Esophagus muscularis mucosa (tissue), 4 donors: Measurements from ENCODE around the gene CRYGS. TPM values are rescaled to one million over a fixed set of nuclear protein-coding genes. Genes with fewer than 3 reads are reported as not detected.

Experiments used
- DNase-seq: peaks from one replicate; pipeline ENCODE4 v3.0.0-alpha.2; 2017; ENCODE audit errors: extremely low spot score
- H3K27ac ChIP-seq, 4 donors: fragments of 200-600 bp; sonication (generic); replicated peaks in 1 of 4; 1 replicate in 3 of 4; 2 replicates in 1 of 4; pipeline ENCODE4 v1.5.1; 2016 to 2019; ENCODE audit warnings: mild to moderate bottlenecking in 1 of 4
- H3K27me3 ChIP-seq, 4 donors: fragments of 200-600 bp; sonication (generic); one replicate each; pipeline versions ENCODE4 v1.5.1 to v1.6.0; 2016 to 2019
- H3K36me3 ChIP-seq, 4 donors: fragments of 200-600 bp; sonication (generic); one replicate each; pipeline ENCODE4 v1.5.1; 2016 to 2019
- H3K4me1 ChIP-seq, 4 donors: fragments of 200-600 bp; sonication (generic); one replicate each; pipeline ENCODE4 v1.5.1; 2016 to 2019
- H3K4me3 ChIP-seq, 4 donors: fragments of 200-600 bp; sonication (generic); 1 replicate in 2 of 4; 2 replicates in 2 of 4; pipeline ENCODE4 v1.5.1; 2016 to 2019; ENCODE audit warnings: mild to moderate bottlenecking in 4 of 4, moderate library complexity in 1 of 4
- H3K9me3 ChIP-seq, 4 donors: fragments of 200-600 bp; sonication (generic); 1 replicate in 3 of 4; 2 replicates in 1 of 4; pipeline ENCODE4 v1.5.1; 2016 to 2019
- CTCF ChIP-seq, 3 experiments: fragments of 200-600 bp in 2 of 3; fragments of 450-650 bp in 1 of 3; sonication (generic) in 2 of 3; IDR thresholded peaks; one replicate each; pipeline ENCODE4 v1.5.1; 2017 to 2019; ENCODE audit warnings: antibody characterized with exemption in 3 of 3, mild to moderate bottlenecking in 2 of 3, moderate library complexity in 1 of 3
- EP300 ChIP-seq: sonication (generic); formaldehyde crosslinking; IDR thresholded peaks from one replicate; pipeline ENCODE4 v1.6.1; 2017; ENCODE audit warnings: antibody characterized with exemption
- POLR2A ChIP-seq: fragments of 450-650 bp; IDR thresholded peaks from one replicate; pipeline ENCODE4 v1.6.1; 2017; ENCODE audit warnings: antibody characterized with exemption, moderate library complexity, mild to moderate bottlenecking, low read depth
- POLR2AphosphoS5 ChIP-seq, 2 donors: sonication (generic); formaldehyde crosslinking; IDR thresholded peaks; one replicate each; pipeline ENCODE4 v1.6.1; 2017; ENCODE audit warnings: antibody characterized with exemption in 2 of 2
- WGBS: methylation state at CpG from one replicate; pipeline ENCODE4 v1.1.5; 2018; 5-methylcytosine and 5-hydroxymethylcytosine counted together
- intact Hi-C: fragments of 100-400 bp; cut with DNase I; formaldehyde crosslinking; loops from one replicate; pipeline ENCODE4 v1.15.1; 2023
- total RNA-seq, 4 donors: library from RNA; depleted of rRNA; stranded (reverse); fragments of >200 nt; gene quantifications; one replicate each; pipeline versions ENCODE4 v1.1.0 to v1.2.1, GENCODE V29; 2016

Gene CRYGS
- total RNA-seq, result 1 to 10 TPM in 3 of 4 donors, under 1 TPM in 1; 0.32 to 2.1 (median 1.6) TPM

GRCh38 chr3:186544281-186544680 lies at the start of gene CRYGS:
CRYGS (minus strand) TSS chr3:186544380; CDS start chr3:186544326, 54 bp downstream.
- Histone ChIP-seq H3K9me3 (no peaks in the 10 kb centered on the region), H3K4me1 (peaks cover 0 to 13% (median 9%) of the 10 kb centered on the region in 4 donors), H3K4me3 (no peak within 1 kb of the TSS), H3K36me3 (peaks cover 5 to 50% (median 27%) of the 10 kb centered on the region in 4 donors), H3K27me3 (no peaks in the 10 kb centered on the region), H3K27ac (no peak within 1 kb of the TSS)
- intact Hi-C loops, result loop anchor here (5.0 kb wide), 1 partner anchor 287 kb away; no protein-coding TSS in a partner anchor
- WGBS, result 78% methylated on average over 2 of the region's 2 CpGs
- no peak for DNase-seq
- no peak for TF ChIP-seq POLR2AphosphoS5 (IDR thresholded peaks at IDR 0.05)
- TF ChIP-seq EP300, result no peak
- no peak for TF ChIP-seq CTCF (IDR thresholded peaks at IDR 0.05)

- H3K9me3 ChIP-seq, result no peaks in the 10 kb centered on the region
- H3K27ac ChIP-seq, result no peak overlapping the region
- H3K36me3 ChIP-seq, result no peaks in the 10 kb centered on the region
- DNase-seq, result no peak
- no peaks in the 10 kb centered on the region for H3K27me3 ChIP-seq
- no peak overlapping the region for H3K4me3 ChIP-seq
- TF ChIP-seq EP300 (no peak), POLR2A (no peak), POLR2AphosphoS5 (IDR thresholded peaks at IDR 0.05) (no peak), CTCF (IDR thresholded peaks at IDR 0.05) (no peak)
- intact Hi-C loops, result no loop called here
- H3K4me1 ChIP-seq, result peaks cover 0 to 9% (median 0%) of the 10 kb centered on the region in 4 donors
- WGBS, result 91% methylated on average over 3 of the region's 3 CpGs
Measured at GRCh38 chr3:186593862-186594261, 49.7 kb upstream of the CRYGS start.

GRCh38 chr3:186592682-186593081 lies 48.5 kb upstream of the CRYGS start:
- Histone ChIP-seq H3K36me3 (no peaks in the 10 kb centered on the region), H3K27ac (no peak overlapping the region), H3K27me3 (no peaks in the 10 kb centered on the region), H3K9me3 (no peaks in the 10 kb centered on the region), H3K4me1 (no peaks in the 10 kb centered on the region), H3K4me3 (no peak overlapping the region)
- no peak for DNase-seq
- intact Hi-C loops, result no loop called here
- no peak for TF ChIP-seq POLR2A
- WGBS, result 89% methylated on average over 4 of the region's 4 CpGs

GRCh38 chr3:186590580-186591295 lies 46.6 kb upstream of the CRYGS start:
- 67% methylated on average over 7 of the region's 7 CpGs for WGBS
- Histone ChIP-seq H3K27me3 (no peaks in the 10 kb centered on the region), H3K36me3 (peaks cover 0 to 9% (median 6%) of the 10 kb centered on the region in 4 donors), H3K27ac (no peak overlapping the region), H3K4me3 (no peak overlapping the region), H3K9me3 (no peaks in the 10 kb centered on the region), H3K4me1 (no peaks in the 10 kb centered on the region)
- no peak for DNase-seq
- no peak for TF ChIP-seq CTCF (IDR thresholded peaks at IDR 0.05)
- no peak for TF ChIP-seq EP300
- no peak for TF ChIP-seq POLR2A
- no peak for TF ChIP-seq POLR2AphosphoS5 (IDR thresholded peaks at IDR 0.05)
- intact Hi-C loops, result no loop called here

- Histone ChIP-seq H3K4me3 (no peak overlapping the region), H3K4me1 (no peaks in the 10 kb centered on the region), H3K27me3 (no peaks in the 10 kb centered on the region), H3K27ac (no peak overlapping the region), H3K9me3 (no peaks in the 10 kb centered on the region), H3K36me3 (peaks cover 2 to 16% (median 14%) of the 10 kb centered on the region in 4 donors)
- intact Hi-C loops, result no loop called here
- TF ChIP-seq POLR2A (no peak), CTCF (IDR thresholded peaks at IDR 0.05) (no peak), EP300 (no peak), POLR2AphosphoS5 (IDR thresholded peaks at IDR 0.05) (no peak)
- WGBS, result 68% methylated on average over 5 of the region's 5 CpGs
- no peak for DNase-seq
Measured at GRCh38 chr3:186589856-186590579, 45.8 kb upstream of the CRYGS start.
